ENCODE data around the gene CHMP4B.

The CHMP4B gene

GRCh38 chr20:33839591-33839990 lies 28.4 kb downstream of the CHMP4B start:
- no peak for TF ChIP-seq ZFX (IDR thresholded peaks at IDR 0.05; ENCODE audit: borderline replicate concordance)
- TF ChIP-seq, protein P1, sequence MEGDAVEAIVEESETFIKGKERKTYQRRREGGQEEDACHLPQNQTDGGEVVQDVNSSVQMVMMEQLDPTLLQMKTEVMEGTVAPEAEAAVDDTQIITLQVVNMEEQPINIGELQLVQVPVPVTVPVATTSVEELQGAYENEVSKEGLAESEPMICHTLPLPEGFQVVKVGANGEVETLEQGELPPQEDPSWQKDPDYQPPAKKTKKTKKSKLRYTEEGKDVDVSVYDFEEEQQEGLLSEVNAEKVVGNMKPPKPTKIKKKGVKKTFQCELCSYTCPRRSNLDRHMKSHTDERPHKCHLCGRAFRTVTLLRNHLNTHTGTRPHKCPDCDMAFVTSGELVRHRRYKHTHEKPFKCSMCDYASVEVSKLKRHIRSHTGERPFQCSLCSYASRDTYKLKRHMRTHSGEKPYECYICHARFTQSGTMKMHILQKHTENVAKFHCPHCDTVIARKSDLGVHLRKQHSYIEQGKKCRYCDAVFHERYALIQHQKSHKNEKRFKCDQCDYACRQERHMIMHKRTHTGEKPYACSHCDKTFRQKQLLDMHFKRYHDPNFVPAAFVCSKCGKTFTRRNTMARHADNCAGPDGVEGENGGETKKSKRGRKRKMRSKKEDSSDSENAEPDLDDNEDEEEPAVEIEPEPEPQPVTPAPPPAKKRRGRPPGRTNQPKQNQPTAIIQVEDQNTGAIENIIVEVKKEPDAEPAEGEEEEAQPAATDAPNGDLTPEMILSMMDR (IDR thresholded peaks at IDR 0.05) = no peak
- H3K27ac ChIP-seq = no peak overlapping the region

GRCh38 chr20:33840160-33840559 lies 29.0 kb downstream of the CHMP4B start:
- H3K27ac ChIP-seq = no peak overlapping the region
- TF ChIP-seq, protein P1 (IDR thresholded peaks at IDR 0.05) = no peak
- TF ChIP-seq ZFX (IDR thresholded peaks at IDR 0.05; ENCODE audit: borderline replicate concordance) = no peak

DNA sequence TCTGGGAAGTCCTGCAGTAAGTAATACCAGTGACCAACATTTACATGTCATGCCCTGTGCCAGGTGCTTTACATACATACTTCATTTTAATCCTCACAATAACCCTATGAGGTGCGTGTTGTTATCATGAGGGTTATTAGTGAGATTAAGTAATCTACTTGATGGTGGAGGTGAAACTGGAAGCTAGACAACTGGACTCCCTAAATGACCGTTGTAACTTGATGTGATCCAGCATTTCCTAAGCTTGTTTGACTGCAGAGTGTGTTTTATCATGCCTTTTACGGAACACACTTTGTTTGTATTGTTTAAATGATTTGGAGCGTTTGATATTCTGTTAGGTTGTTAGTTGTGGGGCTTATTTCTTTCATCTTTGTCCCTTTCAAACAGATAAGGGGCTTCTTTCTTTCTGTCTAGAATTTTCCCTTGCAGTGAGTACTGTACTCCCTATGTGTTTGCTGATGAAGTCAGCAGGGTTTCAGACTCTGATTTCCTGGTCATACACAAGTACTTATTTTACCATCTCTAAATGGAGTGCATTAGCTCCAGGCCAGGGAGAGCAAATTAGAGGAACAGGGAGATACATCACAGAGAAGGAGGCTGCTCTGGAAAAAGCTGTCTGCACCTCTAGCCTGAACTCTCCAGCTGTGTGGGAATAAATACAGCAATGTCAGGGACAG lies 29.7 kb downstream of the CHMP4B start:
- no peak overlapping the region for H3K27ac ChIP-seq
- TF ChIP-seq, protein P1 (IDR thresholded peaks at IDR 0.05) = no peak
- no peak for TF ChIP-seq ZFX (IDR thresholded peaks at IDR 0.05; ENCODE audit: borderline replicate concordance)

- no peak overlapping the region for H3K27ac ChIP-seq
- TF ChIP-seq, protein P1 (IDR thresholded peaks at IDR 0.05) = no peak
- no peak for TF ChIP-seq ZFX (IDR thresholded peaks at IDR 0.05; ENCODE audit: borderline replicate concordance)
Observed at GRCh38 chr20:33841436-33841799, 30.3 kb downstream of the CHMP4B start.

DNA sequence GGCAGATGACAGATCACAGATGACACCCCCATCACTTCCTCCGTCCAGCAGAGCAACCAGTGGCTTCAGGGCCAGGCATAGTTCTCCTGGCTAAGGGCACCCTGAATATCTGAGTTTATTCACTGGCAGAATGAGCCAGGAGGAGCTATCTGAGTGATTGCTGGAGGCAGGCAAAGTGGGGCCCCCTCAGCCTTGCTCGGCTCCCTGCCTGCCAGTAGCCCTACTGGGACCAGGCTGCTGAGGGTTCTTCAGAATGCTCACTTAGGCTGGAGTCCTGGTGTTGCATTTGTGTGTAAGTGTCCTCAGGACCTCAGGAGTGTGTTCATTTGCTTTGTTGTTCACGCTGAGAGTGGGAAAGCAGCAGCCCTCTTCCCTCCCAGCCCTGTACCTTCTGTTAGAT lies 31.2 kb downstream of the CHMP4B start:
- TF ChIP-seq, protein P1 (IDR thresholded peaks at IDR 0.05) = no peak
- TF ChIP-seq ZFX (IDR thresholded peaks at IDR 0.05; ENCODE audit: borderline replicate concordance) = no peak
- H3K27ac ChIP-seq = no peak overlapping the region

- no peak overlapping the region for H3K27ac ChIP-seq
- no peak for TF ChIP-seq ZFX (IDR thresholded peaks at IDR 0.05; ENCODE audit: borderline replicate concordance)
- TF ChIP-seq, protein P1 (IDR thresholded peaks at IDR 0.05) = no peak
Observed at GRCh38 chr20:33843050-33843449, 31.9 kb downstream of the CHMP4B start.

GRCh38 chr20:33843854-33844253 lies 32.7 kb downstream of the CHMP4B start:
- TF ChIP-seq ZFX (IDR thresholded peaks at IDR 0.05; ENCODE audit: borderline replicate concordance) = no peak
- TF ChIP-seq, protein P1 (IDR thresholded peaks at IDR 0.05) = no peak

More at GRCh38 chr20:33843854-33844253, 32.7 kb downstream of the CHMP4B start:
- H3K27ac ChIP-seq = no peak overlapping the region
